ENCODE measurements around the gene NUPR2. TPM values are rescaled to one million over a fixed set of nuclear protein-coding genes. Genes with fewer than 3 reads are reported as not detected.
"Not testable (repeated sequence)": the region's sequence is repeated elsewhere in the genome, so short reads cannot be mapped to it uniquely, and the experiment has no call there.

Gene NUPR2
- 0.39 TPM for total RNA-seq

GRCh38 chr7:56115852-56116538, at the start of gene NUPR2:
NUPR2 (minus strand) TSS chr7:56116417; CDS start chr7:56116314, 103 bp downstream.
- DNase-seq = no peak

GRCh38 chr7:56157238-56157790, 41.1 kb upstream of the NUPR2 start:
- no peak for DNase-seq

- not testable (repeated sequence) for DNase-seq
Measured at GRCh38 chr7:56131062-56131461, 14.8 kb upstream of the NUPR2 start.

GRCh38 chr7:56127241-56127975, 11.2 kb upstream of the NUPR2 start:
- DNase-seq = no peak

- DNase-seq = no peak
Measured at GRCh38 chr7:56125831-56126230, 9.6 kb upstream of the NUPR2 start.

- DNase-seq = no peak
Measured at GRCh38 chr7:56124981-56125380, 8.8 kb upstream of the NUPR2 start.

GRCh38 chr7:56121440-56121839, 5.2 kb upstream of the NUPR2 start:
- no peak for DNase-seq

GRCh38 chr7:56112244-56112643, 4.0 kb downstream of the NUPR2 start:
- not testable (repeated sequence) for DNase-seq

- no peak for DNase-seq
Measured at GRCh38 chr7:56110611-56111010, 5.6 kb downstream of the NUPR2 start.

GRCh38 chr7:56107954-56108258, 8.3 kb downstream of the NUPR2 start:
- DNase-seq = no peak

GRCh38 chr7:56106108-56107073, 9.8 kb downstream of the NUPR2 start, which contains the start of gene CHCHD2:
CHCHD2 (minus strand) TSS chr7:56106476; CDS start chr7:56106413, 63 bp downstream.
- peak; percentile 98 for DNase-seq

GRCh38 chr7:56105508-56105907, 10.7 kb downstream of the NUPR2 start:
- no peak for DNase-seq

GRCh38 chr7:56104138-56104537, 12.1 kb downstream of the NUPR2 start:
- DNase-seq = not testable (repeated sequence)

GRCh38 chr7:56099653-56100052, 16.6 kb downstream of the NUPR2 start:
- no peak for DNase-seq

- not testable (repeated sequence) for DNase-seq
Measured at GRCh38 chr7:56098187-56099008, 17.8 kb downstream of the NUPR2 start.

GRCh38 chr7:56097700-56098099, 18.5 kb downstream of the NUPR2 start:
- peak; percentile 37 for DNase-seq

GRCh38 chr7:56092789-56093531, 23.3 kb downstream of the NUPR2 start, which contains the start of gene PHKG1:
PHKG1 (minus strand) TSS chr7:56092952; CDS start chr7:56088941, 4,011 bp downstream.
- peak; percentile 57 for DNase-seq

GRCh38 chr7:56092388-56092787, 23.8 kb downstream of the NUPR2 start:
- not testable (repeated sequence) for DNase-seq

- DNase-seq = no peak
Measured at GRCh38 chr7:56091591-56091990, 24.6 kb downstream of the NUPR2 start.

GRCh38 chr7:56087445-56087844, 28.8 kb downstream of the NUPR2 start:
- DNase-seq = no peak
